HG02798 (cell line): Measurements from ENCODE around the gene MSH2.

Source experiments
- ATAC-seq: cut with Tn5 transposase; IDR thresholded peaks from one replicate; pipeline ENCODE4 v1.9.1; 2021; ENCODE audit warnings: mild to moderate bottlenecking; ENCODE audit not compliant: unreplicated experiment, poor library complexity

The MSH2 gene

GRCh38 chr2:47528455-47528854, 125.5 kb downstream of the MSH2 start:
- ATAC-seq: no peak

DNA sequence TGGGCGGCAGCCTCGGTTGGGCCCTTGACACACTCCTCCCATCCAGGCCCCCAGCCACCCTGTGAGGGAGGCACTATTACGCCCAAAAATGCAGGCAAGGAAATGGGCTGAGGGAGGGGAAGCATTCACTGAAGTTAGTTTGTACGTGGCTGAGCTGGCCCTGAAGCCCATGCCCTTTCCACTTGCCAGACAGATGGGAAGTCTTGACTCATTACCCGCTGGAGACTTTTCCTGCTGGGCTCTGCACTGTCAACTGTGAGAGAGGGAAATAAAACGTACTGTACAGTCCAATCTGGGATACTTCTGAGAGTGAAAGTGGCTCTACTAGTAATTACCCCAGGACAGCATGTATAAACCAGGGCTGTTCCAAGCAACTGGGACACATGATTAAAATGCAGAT, 125.9 kb downstream of the MSH2 start:
- no peak for ATAC-seq

- no peak for ATAC-seq
Measured at GRCh38 chr2:47530105-47530760, 127.3 kb downstream of the MSH2 start.

DNA sequence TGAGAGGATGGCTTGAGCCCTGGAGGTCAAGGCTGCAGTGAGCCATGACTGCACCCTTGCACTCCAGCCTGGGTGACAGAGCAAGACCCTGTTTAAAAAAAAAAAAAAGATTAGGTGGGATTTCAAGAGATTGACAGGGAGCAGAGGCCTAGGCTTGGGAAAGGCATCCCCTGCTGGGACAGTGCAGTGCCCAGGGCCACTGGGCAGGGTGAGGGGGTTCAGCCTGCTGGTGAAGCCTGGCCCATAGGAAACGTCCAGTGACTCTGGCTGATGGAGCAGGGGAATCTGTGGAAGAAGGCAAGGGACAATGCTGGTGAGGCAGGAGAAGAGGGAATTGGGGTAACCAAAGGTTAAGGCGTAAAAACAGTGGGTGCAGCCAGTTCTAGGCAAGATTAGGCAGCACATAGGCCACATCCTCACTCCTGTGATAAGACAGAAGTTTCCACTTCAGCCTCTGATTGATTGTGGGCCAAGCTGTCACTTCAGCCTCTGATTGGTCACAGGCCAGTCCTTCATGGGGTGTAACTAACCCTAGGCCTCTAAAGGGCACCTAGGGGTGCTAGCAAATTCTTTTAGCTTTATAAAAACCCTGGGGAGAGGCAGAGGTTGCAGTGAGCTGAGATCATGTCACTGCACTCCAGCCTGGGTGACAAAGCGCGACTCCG, 128.6 kb downstream of the MSH2 start:
- ATAC-seq: no peak
